Caco-2 (cell line): ENCODE data around the gene COL4A2. TPM values are rescaled to one million over a fixed set of nuclear protein-coding genes. Genes with fewer than 3 reads are reported as not detected.

ENCODE experiments used
- BruUV-seq: library from RNA; stranded (reverse); fragments of 400-500 nt; replicated peaks from 2 replicates; lab custom pipeline; 2021; lab: Mats Ljungman, UMichigan
- CTCF ChIA-PET: fragments of 300-600 bp; sonication (Branson Sonifier 250); formaldehyde crosslinking; loops from one replicate; lab custom pipeline; 2022; ENCODE audit warnings: antibody characterized with exemption; lab: Charles Lee
- POLR2A ChIA-PET: fragments of 300-600 bp; sonication (Branson Sonifier 250); formaldehyde crosslinking; loops from one replicate; lab custom pipeline; 2022; ENCODE audit warnings: antibody characterized with exemption; lab: Charles Lee
- DNase-seq, 2 experiments: peaks; one replicate each; pipeline versions ENCODE4 v3.0.0 to v3.0.0-alpha.2; 2020 to 2022
- H3K27me3 ChIP-seq: replicated peaks from 2 replicates; pipeline ENCODE4 v1.6.0; 2011; ENCODE audit warnings: low read length; ENCODE audit not compliant: control insufficient read depth, insufficient read depth
- H3K36me3 ChIP-seq: 2 replicates; pipeline ENCODE4 v1.5.1; 2011; ENCODE audit warnings: low read length; ENCODE audit not compliant: control insufficient read depth, insufficient read depth
- H3K4me1 ChIP-seq: fragments of 250-450 bp; sonication (Bioruptor Pico); 2 replicates; pipeline ENCODE4 v1.5.1; 2020; ENCODE audit warnings: mild to moderate bottlenecking
- H3K4me3 ChIP-seq: 2 replicates; pipeline ENCODE4 v1.5.1; 2011; ENCODE audit warnings: low read depth, mild to moderate bottlenecking, control low read depth, low read length
- H3K9me3 ChIP-seq: fragments of 250-450 bp; sonication (Bioruptor Pico); 2 replicates; pipeline ENCODE4 v1.5.1; 2020; ENCODE audit warnings: mild to moderate bottlenecking, moderate library complexity
- H3K27ac Mint-ChIP-seq: one replicate; pipeline ENCODE4 v1.8.0; 2022; ENCODE audit warnings: mixed read lengths; ENCODE audit not compliant: unreplicated experiment
- H3K27me3 Mint-ChIP-seq: one replicate; pipeline ENCODE4 v1.8.0; 2022; ENCODE audit warnings: mixed read lengths; ENCODE audit not compliant: insufficient read depth, unreplicated experiment
- H3K36me3 Mint-ChIP-seq: one replicate; pipeline ENCODE4 v1.8.0; 2022; ENCODE audit warnings: mild to moderate bottlenecking, mixed read lengths; ENCODE audit not compliant: insufficient read depth, unreplicated experiment
- H3K4me1 Mint-ChIP-seq: one replicate; pipeline ENCODE4 v1.8.0; 2022; ENCODE audit warnings: low read depth, mixed read lengths; ENCODE audit not compliant: unreplicated experiment
- H3K4me3 Mint-ChIP-seq: one replicate; pipeline ENCODE4 v1.8.0; 2022; ENCODE audit warnings: mild to moderate bottlenecking, moderate library complexity, mixed read lengths; ENCODE audit not compliant: unreplicated experiment
- H3K9me3 Mint-ChIP-seq: one replicate; pipeline ENCODE4 v1.8.0; 2022; ENCODE audit warnings: mixed read lengths; ENCODE audit not compliant: unreplicated experiment
- CTCF ChIP-seq, 2 experiments: fragments of 200-600 bp in 1 of 2; IDR thresholded peaks; 1 replicate in 1 of 2; 2 replicates in 1 of 2; pipeline versions ENCODE4 v1.5.1 to v1.8.0; 2011 to 2022; ENCODE audit warnings: antibody characterized with exemption in 1 of 2, control low read depth in 1 of 2, inconsistent platforms in 1 of 2, low read depth in 1 of 2, low read length in 1 of 2, mild to moderate bottlenecking in 1 of 2, moderate library complexity in 1 of 2; ENCODE audit not compliant: insufficient read depth in 1 of 2, severe bottlenecking in 1 of 2, unreplicated experiment in 1 of 2
- intact Hi-C: fragments of 100-400 bp; cut with micrococcal nuclease; formaldehyde crosslinking; loops from one replicate; pipeline ENCODE4 v1.10.0; 2022; ENCODE audit not compliant: unreplicated experiment
- total RNA-seq: library from RNA; stranded (reverse); gene quantifications from 2 replicates; pipeline ENCODE4 v1.2.3, GENCODE V29; 2022

COL4A2 gene
- total RNA-seq, 1 experiment from 2014 or later, result 19.2 TPM

- Mint-ChIP-seq H3K36me3 (peaks cover 41% of the 10 kb centered on the region), H3K27me3 (no peaks in the 10 kb centered on the region), H3K4me1 (peaks cover 14% of the 10 kb centered on the region), H3K27ac (no peak overlapping the region), H3K9me3 (peaks cover 21% of the 10 kb centered on the region), H3K4me3 (no peak overlapping the region)
- DNase-seq, result no peak
- no peak for TF ChIP-seq CTCF (IDR thresholded peaks at IDR 0.05; ENCODE audit: insufficient read depth in 1 of 2, low read depth in 1 of 2, low read length in 1 of 2, severe bottlenecking in 1 of 2, unreplicated experiment in 1 of 2)
- Histone ChIP-seq H3K4me3 (no peak overlapping the region), H3K36me3 (no peaks in the 10 kb centered on the region), H3K27me3 (no peaks in the 10 kb centered on the region), H3K4me1 (peaks cover 7% of the 10 kb centered on the region), H3K9me3 (peaks cover 10% of the 10 kb centered on the region; the same call in 1 of the 2 replicates)
- no TSS peak for BruUV-seq
- POLR2A ChIA-PET, result no interaction called here
- CTCF ChIA-PET, result no interaction called here
- intact Hi-C loops, result no loop called here
These were observed 194.1 kb downstream of the COL4A2 start for GRCh38 chr13:110501188-110501587.

GRCh38 chr13:110503037-110503901 is 196.2 kb downstream of the COL4A2 start:
- no peaks in the 10 kb centered on the region for H3K27me3 Mint-ChIP-seq
- no peaks in the 10 kb centered on the region for H3K27me3 ChIP-seq
- H3K4me3 ChIP-seq, result no peak overlapping the region
- intact Hi-C loops, result no loop called here
- H3K4me1 Mint-ChIP-seq, result peaks cover 34% of the 10 kb centered on the region
- BruUV-seq, result no TSS peak
- H3K4me1 ChIP-seq, result peaks cover 27% of the 10 kb centered on the region
- DNase-seq, result no peak
- H3K36me3 ChIP-seq, result no peaks in the 10 kb centered on the region
- ChIA-PET CTCF (no interaction called here), POLR2A (no interaction called here)
- peaks cover 25% of the 10 kb centered on the region for H3K9me3 Mint-ChIP-seq
- no peak overlapping the region for H3K4me3 Mint-ChIP-seq
- H3K27ac Mint-ChIP-seq, result peak overlapping the region; percentile 70
- TF ChIP-seq CTCF (IDR thresholded peaks at IDR 0.05; ENCODE audit: insufficient read depth in 1 of 2, low read depth in 1 of 2, low read length in 1 of 2, severe bottlenecking in 1 of 2, unreplicated experiment in 1 of 2), result no peak
- H3K36me3 Mint-ChIP-seq, result peaks cover 56% of the 10 kb centered on the region
- peaks cover 10% of the 10 kb centered on the region; the same call in 1 of the 2 replicates for H3K9me3 ChIP-seq

GRCh38 chr13:110503979-110504499 is 197.0 kb downstream of the COL4A2 start:
- H3K4me3 ChIP-seq, result no peak overlapping the region
- H3K9me3 ChIP-seq, result peaks cover 10% of the 10 kb centered on the region; the same call in 1 of the 2 replicates
- H3K4me1 ChIP-seq, result peaks cover 34% of the 10 kb centered on the region
- DNase-seq, result no peak
- Mint-ChIP-seq H3K27ac (peak overlapping the region; percentile 70), H3K27me3 (no peaks in the 10 kb centered on the region), H3K36me3 (peaks cover 53% of the 10 kb centered on the region), H3K4me1 (peaks cover 34% of the 10 kb centered on the region), H3K4me3 (no peak overlapping the region), H3K9me3 (peaks cover 25% of the 10 kb centered on the region)
- CTCF ChIA-PET, result no interaction called here
- intact Hi-C loops, result no loop called here
- H3K27me3 ChIP-seq, result no peaks in the 10 kb centered on the region
- H3K36me3 ChIP-seq, result no peaks in the 10 kb centered on the region
- POLR2A ChIA-PET, result no interaction called here
- TF ChIP-seq CTCF (IDR thresholded peaks at IDR 0.05; ENCODE audit: insufficient read depth in 1 of 2, low read depth in 1 of 2, low read length in 1 of 2, severe bottlenecking in 1 of 2, unreplicated experiment in 1 of 2), result no peak
- BruUV-seq, result no TSS peak
